GM12873 (cell line): ENCODE results near the gene DENND1C.

ENCODE experiments used
- CTCF ChIP-seq: IDR thresholded peaks from 2 replicates; pipeline ENCODE4 v1.5.1; 2012; ENCODE audit warnings: low read depth, mild to moderate bottlenecking, moderate library complexity, low read length, control low read depth; ENCODE audit not compliant: insufficient read depth; ENCODE audit errors: missing control alignments

The DENND1C gene

GRCh38 chr19:6491802-6492592, 10.4 kb upstream of the DENND1C start:
- TF ChIP-seq CTCF = no peak

- no peak for TF ChIP-seq CTCF
Observed at GRCh38 chr19:6490134-6490533, 8.5 kb upstream of the DENND1C start.

- TF ChIP-seq CTCF = no peak
Observed at GRCh38 chr19:6489278-6490061, 7.9 kb upstream of the DENND1C start.

- TF ChIP-seq CTCF = no peak
Observed at GRCh38 chr19:6484831-6485230, 3.2 kb upstream of the DENND1C start.

- no peak for TF ChIP-seq CTCF
Observed at GRCh38 chr19:6484230-6484629, 2.6 kb upstream of the DENND1C start.

GRCh38 chr19:6483235-6483634, 1.6 kb upstream of the DENND1C start:
- no peak for TF ChIP-seq CTCF

GRCh38 chr19:6482343-6482686, 728 bp upstream of the DENND1C start:
- no peak for TF ChIP-seq CTCF
